Activated CD4-positive, alpha-beta T cell treated with anti-CD3 and anti-CD28 coated beads, Interleukin-2, amount 10 ng/mL, durations not matched to agents 7 days and 5 days (primary cell): Measurements from ENCODE around the gene UCMA. TPM values are rescaled to one million over a fixed set of nuclear protein-coding genes. Genes with fewer than 3 reads are reported as not detected.
A peak's percentile ranks its signal among the peaks of the same experiment; 100 is the strongest.
"Not testable (repeated sequence)": the region's sequence is repeated elsewhere in the genome, so short reads cannot be mapped to it uniquely, and the experiment has no call there.

Experiments used
- CTCF ChIA-PET: fragments of 350-600 bp; sonication (Branson Sonifier 250); formaldehyde crosslinking; loops from one replicate; lab custom pipeline; 2021; ENCODE audit warnings: antibody characterized with exemption; lab: Charles Lee
- POLR2A ChIA-PET: fragments of 350-600 bp; sonication (Branson Sonifier 250); formaldehyde crosslinking; loops from one replicate; lab custom pipeline; 2021; ENCODE audit warnings: antibody characterized with exemption; lab: Charles Lee
- DNase-seq: peaks from one replicate; pipeline ENCODE4 v3.0.0-alpha.2; 2020
- H3K27ac Mint-ChIP-seq: one replicate; pipeline ENCODE4 v1.8.0; 2021; ENCODE audit warnings: mild to moderate bottlenecking, moderate library complexity, mixed read lengths
- H3K27me3 Mint-ChIP-seq: one replicate; pipeline ENCODE4 v1.8.0; 2021; ENCODE audit warnings: mixed read lengths
- H3K36me3 Mint-ChIP-seq: one replicate; pipeline ENCODE4 v1.8.0; 2021; ENCODE audit warnings: low read depth, mixed read lengths
- H3K4me1 Mint-ChIP-seq: one replicate; pipeline ENCODE4 v1.8.0; 2021; ENCODE audit warnings: mixed read lengths
- H3K4me3 Mint-ChIP-seq: one replicate; pipeline ENCODE4 v1.8.0; 2021; ENCODE audit warnings: mild to moderate bottlenecking, moderate library complexity, mixed read lengths
- H3K9me3 Mint-ChIP-seq: one replicate; pipeline ENCODE4 v1.8.0; 2021; ENCODE audit warnings: mixed read lengths
- total RNA-seq, 2 experiments: library from RNA; stranded (reverse); gene quantifications; one replicate each; pipeline ENCODE4 v1.2.3, GENCODE V29; 2021

UCMA gene, protein sequence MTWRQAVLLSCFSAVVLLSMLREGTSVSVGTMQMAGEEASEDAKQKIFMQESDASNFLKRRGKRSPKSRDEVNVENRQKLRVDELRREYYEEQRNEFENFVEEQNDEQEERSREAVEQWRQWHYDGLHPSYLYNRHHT
- total RNA-seq, result not detected

DNA sequence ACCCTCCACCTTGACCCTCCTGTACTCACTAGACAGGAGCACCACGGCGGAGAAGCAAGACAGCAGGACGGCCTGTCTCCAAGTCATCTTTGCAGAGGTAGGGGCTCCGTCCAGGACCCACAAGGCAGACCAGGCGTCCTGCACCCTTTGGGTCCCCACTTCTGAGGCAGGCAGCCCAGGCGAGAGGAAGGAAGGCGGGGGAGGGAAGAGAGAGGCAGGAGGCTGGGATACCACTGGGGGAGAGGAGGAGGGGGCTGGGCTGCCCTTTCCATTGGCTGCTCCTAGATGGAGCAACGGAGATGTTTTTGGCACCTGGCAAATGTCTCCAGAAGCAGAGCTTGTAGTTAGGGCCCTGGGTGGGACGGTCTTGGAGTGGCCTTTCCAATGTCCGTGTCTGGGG is at the start of gene UCMA:
Gene UCMA, minus strand, starts transcription at position 203 of the 400 bp plus-strand sequence. Its CDS starts 116 bp downstream, at position 87.
- H3K36me3 Mint-ChIP-seq, result no peaks in the 10 kb centered on the region
- no peaks in the 10 kb centered on the region for H3K4me1 Mint-ChIP-seq
- H3K27me3 Mint-ChIP-seq, result no peaks in the 10 kb centered on the region
- H3K9me3 Mint-ChIP-seq, result no peaks in the 10 kb centered on the region
- DNase-seq, result no peak
- CTCF ChIA-PET, result interaction anchor here (1.1 kb wide), 1 partner anchor 13 kb away, joined by 3 read pairs; no protein-coding TSS in a partner anchor
- no peak within 1 kb of the TSS for H3K4me3 Mint-ChIP-seq
- POLR2A ChIA-PET, result no interaction called here
- no peak within 1 kb of the TSS for H3K27ac Mint-ChIP-seq

DNA sequence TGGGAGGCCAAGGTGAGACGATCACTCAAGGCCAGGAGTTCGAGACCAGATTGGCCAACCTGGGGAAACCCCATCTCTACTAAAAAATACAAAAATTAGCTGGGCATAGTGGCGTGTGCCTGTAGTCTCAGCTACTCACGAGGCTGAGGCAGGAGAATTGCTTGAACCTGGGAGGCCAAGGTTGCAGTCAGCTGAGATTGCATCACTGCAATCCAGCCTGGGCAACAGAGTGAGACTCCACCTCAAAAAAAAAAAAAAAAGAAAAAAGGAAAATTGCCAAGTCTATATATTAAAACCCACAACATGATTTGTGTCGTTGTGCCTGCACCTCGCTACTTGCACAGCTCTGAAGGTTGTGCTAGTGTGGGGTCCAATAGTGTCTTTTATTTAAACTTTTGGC is 48.2 kb upstream of the UCMA start:
- H3K4me1 Mint-ChIP-seq, H3K9me3 Mint-ChIP-seq, H3K4me3 Mint-ChIP-seq, H3K36me3 Mint-ChIP-seq, DNase-seq, H3K27ac Mint-ChIP-seq, H3K27me3 Mint-ChIP-seq, POLR2A ChIA-PET: not testable (repeated sequence)
- CTCF ChIA-PET, result interaction anchor here (0.6 to 1.0 kb wide), 3 partner anchors 44 to 657 kb away, joined by 3 to 6 read pairs (median 4); no protein-coding TSS in a partner anchor

DNA sequence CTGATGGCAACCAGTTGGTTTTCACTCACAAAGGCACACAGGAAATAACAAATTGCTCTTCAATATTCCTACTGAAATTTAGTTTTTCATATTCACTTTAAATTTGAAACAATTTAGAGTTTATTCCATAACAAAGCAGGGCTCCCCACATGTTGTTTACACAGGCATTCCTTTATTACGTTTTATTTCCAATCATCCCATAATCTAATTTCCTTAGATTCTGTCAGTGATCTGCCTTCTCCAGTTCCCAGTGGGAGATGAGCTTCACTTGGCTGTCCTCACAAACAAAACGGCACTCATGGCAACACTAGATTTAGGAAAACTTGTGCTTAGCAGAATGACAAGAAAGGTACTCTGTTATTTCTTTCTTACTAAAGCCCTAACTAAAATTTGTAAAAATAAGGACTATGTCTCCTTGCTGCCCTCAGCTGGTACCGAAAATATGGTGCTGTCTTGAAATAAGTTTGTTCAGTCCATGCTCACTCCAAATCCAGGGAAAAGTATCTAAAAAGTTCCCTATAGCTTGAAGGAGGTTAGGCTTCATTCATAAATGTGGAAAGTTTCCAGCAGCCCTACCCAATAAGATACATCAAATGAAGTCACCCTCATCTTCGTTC is 42.7 kb upstream of the UCMA start:
- Mint-ChIP-seq H3K4me3 (no peak overlapping the region), H3K4me1 (peaks cover 1% of the 10 kb centered on the region), H3K27ac (no peak overlapping the region), H3K9me3 (no peaks in the 10 kb centered on the region), H3K36me3 (no peaks in the 10 kb centered on the region), H3K27me3 (no peaks in the 10 kb centered on the region)
- ChIA-PET POLR2A (no interaction called here), CTCF (interaction anchor here (0.7 kb wide), 1 partner anchor 25 kb away, joined by 3 read pairs; no protein-coding TSS in a partner anchor)
- DNase-seq, result no peak

DNA sequence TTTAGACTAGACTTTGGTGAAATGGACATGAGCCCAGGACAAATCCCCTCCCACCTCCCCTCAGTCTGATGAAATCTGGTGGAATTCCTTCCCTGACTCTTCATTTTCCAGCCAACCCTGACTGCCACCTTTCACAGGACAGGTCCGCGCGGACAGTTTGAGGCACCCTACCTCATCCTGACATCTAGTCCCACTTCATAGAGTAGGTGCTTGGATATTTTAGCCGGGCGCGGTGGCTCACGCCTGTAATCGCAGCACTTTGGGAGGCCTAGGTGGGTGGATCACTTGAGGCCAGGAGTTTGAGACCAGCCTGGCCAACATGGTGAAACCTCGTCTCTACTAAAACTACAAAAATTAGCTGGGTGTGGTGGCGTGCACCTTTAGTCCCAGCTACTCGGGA is 42.0 kb upstream of the UCMA start:
- H3K27me3 Mint-ChIP-seq, CTCF ChIA-PET, H3K27ac Mint-ChIP-seq, H3K36me3 Mint-ChIP-seq, POLR2A ChIA-PET, H3K4me3 Mint-ChIP-seq, H3K9me3 Mint-ChIP-seq, DNase-seq, H3K4me1 Mint-ChIP-seq: not testable (repeated sequence)

DNA sequence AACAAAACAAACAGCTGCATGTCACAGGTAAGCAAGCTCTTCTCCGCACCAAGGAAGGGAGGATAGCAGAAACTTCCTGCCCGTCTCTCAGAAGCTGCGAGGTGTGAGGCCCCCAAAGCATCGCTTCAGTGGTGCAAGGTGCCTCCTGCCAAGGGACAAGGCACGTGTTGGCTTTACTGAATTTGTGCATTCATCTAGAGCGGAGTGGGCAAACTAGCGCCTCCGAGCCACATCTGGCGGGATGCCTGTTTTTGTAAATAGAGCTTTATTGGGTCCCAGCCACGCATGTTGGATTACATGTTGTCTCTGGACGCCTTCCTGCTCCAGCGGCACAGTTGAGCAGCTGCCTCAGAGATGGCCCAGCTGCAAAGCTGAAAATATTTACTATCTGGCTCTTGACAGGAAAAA is 38.0 kb upstream of the UCMA start:
- POLR2A ChIA-PET, result no interaction called here
- DNase-seq, result no peak
- H3K27ac Mint-ChIP-seq, result no peak overlapping the region
- H3K27me3 Mint-ChIP-seq, result no peaks in the 10 kb centered on the region
- H3K9me3 Mint-ChIP-seq, result no peaks in the 10 kb centered on the region
- H3K36me3 Mint-ChIP-seq, result no peaks in the 10 kb centered on the region
- H3K4me3 Mint-ChIP-seq, result no peak overlapping the region
- CTCF ChIA-PET, result interaction anchor here (0.6 kb wide), 1 partner anchor 30 kb away, joined by 6 read pairs; no protein-coding TSS in a partner anchor
- H3K4me1 Mint-ChIP-seq, result peaks cover 7% of the 10 kb centered on the region

DNA sequence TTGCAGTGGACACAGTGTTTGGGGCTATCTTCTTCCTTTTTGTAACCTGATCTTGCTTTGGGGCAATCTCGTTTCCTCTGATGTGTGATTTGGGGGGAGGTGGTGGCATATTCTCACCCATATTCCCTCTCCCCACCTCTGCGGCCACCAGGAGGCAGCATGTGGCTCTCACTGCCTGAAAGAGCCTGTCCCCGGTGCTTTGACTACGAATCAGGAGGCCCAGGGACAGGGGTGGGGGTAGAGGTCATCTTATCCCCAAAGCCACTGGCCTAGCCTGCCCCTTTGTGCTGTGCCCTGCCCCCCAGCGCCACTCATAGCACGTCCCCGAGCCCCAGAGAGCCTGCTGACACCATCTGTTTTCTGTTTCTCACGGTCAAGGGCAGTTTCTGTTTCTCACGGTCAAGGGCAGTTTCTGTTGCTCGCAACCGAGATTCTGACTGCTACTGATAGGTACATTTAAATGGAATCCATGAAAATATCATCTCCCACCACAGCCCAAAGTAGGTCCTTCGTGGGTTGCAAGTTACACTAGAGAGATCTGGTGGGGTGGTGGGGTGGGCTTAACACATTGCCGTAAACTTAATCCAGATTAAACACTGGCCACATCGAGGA is 37.5 kb upstream of the UCMA start:
- POLR2A ChIA-PET, result no interaction called here
- Mint-ChIP-seq H3K27ac (no peak overlapping the region), H3K4me1 (peaks cover 7% of the 10 kb centered on the region), H3K4me3 (no peak overlapping the region), H3K36me3 (no peaks in the 10 kb centered on the region), H3K9me3 (no peaks in the 10 kb centered on the region), H3K27me3 (no peaks in the 10 kb centered on the region)
- peak; percentile 54 for DNase-seq
- CTCF ChIA-PET, result interaction anchor here (0.6 to 0.7 kb wide), 2 partner anchors 31 kb away, joined by 3 to 6 read pairs; no protein-coding TSS in a partner anchor

DNA sequence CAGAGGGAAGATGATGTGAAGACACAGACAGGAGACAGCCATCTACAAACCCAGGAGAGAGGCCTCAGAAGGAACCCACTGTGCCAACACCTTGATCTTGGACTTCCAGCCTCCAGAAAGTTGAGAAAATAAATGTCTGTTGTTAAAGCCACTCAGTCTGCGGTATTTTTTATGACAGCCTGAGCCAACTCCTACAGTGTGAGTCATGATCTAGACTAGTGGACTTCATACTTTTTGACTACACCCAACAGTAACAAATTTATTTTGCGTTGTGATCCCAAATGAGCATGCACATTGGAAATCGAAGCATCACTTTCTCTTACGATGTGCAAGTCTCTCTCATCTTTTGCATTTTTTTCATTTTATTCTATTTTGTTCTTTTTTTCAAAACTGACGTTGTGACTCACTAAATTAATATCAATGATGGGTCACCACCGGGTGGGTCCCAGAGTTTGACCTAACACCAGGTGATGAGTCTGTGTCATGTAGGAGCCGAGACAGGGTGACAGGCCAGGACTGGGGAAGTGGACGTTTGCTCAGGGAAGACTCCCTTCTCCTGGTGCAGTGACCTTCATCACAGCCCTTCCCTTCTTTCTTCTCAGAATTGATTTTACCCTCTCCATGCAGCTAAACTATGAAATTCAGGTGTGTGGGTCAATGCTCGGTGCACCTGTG is 36.8 kb upstream of the UCMA start:
- H3K27ac Mint-ChIP-seq, result no peak overlapping the region
- no peaks in the 10 kb centered on the region for H3K36me3 Mint-ChIP-seq
- no peaks in the 10 kb centered on the region for H3K9me3 Mint-ChIP-seq
- DNase-seq, result no peak
- H3K4me1 Mint-ChIP-seq, result peaks cover 7% of the 10 kb centered on the region
- POLR2A ChIA-PET, result no interaction called here
- H3K4me3 Mint-ChIP-seq, result no peak overlapping the region
- CTCF ChIA-PET, result interaction anchor here (0.7 kb wide), 1 partner anchor 31 kb away, joined by 3 read pairs; no protein-coding TSS in a partner anchor
- H3K27me3 Mint-ChIP-seq, result no peaks in the 10 kb centered on the region

DNA sequence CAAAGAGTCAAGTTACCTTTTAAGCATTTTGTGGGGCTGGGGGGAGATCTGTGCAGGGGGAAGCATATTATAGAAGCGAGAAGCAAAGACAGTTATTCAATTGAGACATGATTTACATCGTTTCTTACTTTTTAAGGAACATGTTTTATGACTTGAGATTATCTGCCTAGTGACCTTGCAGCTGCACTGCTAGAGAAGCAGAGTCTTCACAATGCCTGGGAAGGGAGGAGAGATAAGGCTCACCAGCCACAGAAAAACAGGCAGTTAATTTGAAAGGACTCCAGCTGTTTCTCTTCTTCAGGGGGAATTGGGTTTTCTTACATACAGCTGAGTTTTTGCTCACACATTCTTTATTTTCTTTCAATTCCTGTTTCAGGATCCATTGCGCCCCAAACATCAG is 34.7 kb upstream of the UCMA start:
- H3K27ac Mint-ChIP-seq, result no peak overlapping the region
- DNase-seq, result no peak
- no peaks in the 10 kb centered on the region for H3K9me3 Mint-ChIP-seq
- POLR2A ChIA-PET, result no interaction called here
- H3K4me1 Mint-ChIP-seq, result peaks cover 7% of the 10 kb centered on the region
- H3K36me3 Mint-ChIP-seq, result no peaks in the 10 kb centered on the region
- no peak overlapping the region for H3K4me3 Mint-ChIP-seq
- CTCF ChIA-PET, result no interaction called here
- H3K27me3 Mint-ChIP-seq, result no peaks in the 10 kb centered on the region

DNA sequence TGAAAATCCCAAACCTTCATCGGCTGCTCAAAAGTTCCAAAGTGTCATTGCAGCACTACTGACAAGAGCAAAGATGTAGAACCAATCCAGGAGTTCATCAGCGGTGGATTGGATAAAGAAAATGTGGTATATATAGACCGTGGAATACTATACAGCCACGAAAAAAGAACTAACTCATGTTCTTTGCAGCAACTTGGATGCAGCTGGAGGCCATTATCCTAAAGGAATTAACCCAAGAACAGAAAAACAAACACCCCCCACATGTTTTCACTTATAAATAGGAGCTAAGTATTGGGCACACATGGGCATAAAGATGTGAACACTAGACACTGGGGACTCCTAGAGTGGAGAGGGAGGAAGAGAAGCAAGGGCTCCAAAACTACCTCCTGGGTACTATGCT is 34.1 kb upstream of the UCMA start:
- H3K27me3 Mint-ChIP-seq, result no peaks in the 10 kb centered on the region

DNA sequence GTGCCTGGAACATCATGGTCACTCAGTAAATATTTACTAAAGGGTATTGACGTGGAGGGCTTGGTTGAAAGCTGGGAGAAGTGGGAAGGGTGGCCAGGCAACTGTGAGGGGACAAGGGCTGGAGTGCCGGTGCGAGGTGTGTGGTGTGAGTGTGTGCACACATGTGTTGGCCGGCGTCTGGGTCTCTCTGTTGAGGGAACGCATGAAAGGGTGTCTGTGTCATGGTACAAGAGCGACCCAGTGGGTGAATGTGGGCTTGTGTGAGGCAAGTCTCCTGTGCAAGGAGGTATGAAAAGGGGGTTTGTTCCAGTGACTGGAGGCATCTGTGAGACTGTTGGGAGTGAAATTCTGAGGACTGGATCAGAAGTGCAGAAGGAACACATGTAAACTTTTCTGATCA is 29.4 kb upstream of the UCMA start:
- no peak for DNase-seq
- Mint-ChIP-seq H3K4me1 (no peaks in the 10 kb centered on the region), H3K27ac (no peak overlapping the region), H3K9me3 (peaks cover 5% of the 10 kb centered on the region), H3K4me3 (no peak overlapping the region), H3K27me3 (peaks cover 3% of the 10 kb centered on the region), H3K36me3 (no peaks in the 10 kb centered on the region)
- CTCF ChIA-PET, result interaction anchor here (0.6 kb wide), 1 partner anchor 142 kb away, joined by 5 read pairs; no protein-coding TSS in a partner anchor
- POLR2A ChIA-PET, result no interaction called here

More for the DNA sequence above, 34.1 kb upstream of the UCMA start:
- no peaks in the 10 kb centered on the region for H3K9me3 Mint-ChIP-seq
- DNase-seq, result no peak
- ChIA-PET CTCF (interaction anchor here (1.0 kb wide), 1 partner anchor 18 kb away, joined by 3 read pairs; no protein-coding TSS in a partner anchor), POLR2A (no interaction called here)
- peaks cover 7% of the 10 kb centered on the region for H3K4me1 Mint-ChIP-seq
- H3K27ac Mint-ChIP-seq, result no peak overlapping the region
- no peaks in the 10 kb centered on the region for H3K36me3 Mint-ChIP-seq
- H3K4me3 Mint-ChIP-seq, result no peak overlapping the region

DNA sequence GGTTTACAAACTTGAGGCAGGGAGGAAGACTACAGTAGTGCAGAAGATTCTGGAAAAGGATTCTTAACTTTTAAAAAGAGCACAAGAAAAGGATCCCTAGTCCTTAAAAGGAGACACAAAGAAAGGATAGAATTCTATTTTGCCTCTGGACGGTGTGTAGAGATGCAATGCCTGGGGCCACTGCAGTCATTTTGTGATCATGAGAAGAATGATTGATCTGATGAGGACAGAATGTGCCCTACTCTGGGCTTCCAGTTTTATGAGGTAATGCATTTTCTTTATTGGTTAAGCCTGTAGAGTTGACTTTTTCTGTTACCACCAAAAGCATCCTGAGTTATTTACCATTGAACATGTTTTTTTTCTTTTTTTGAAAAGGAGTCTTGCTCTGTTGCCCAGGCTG is 28.3 kb upstream of the UCMA start:
- Mint-ChIP-seq H3K9me3 (peaks cover 5% of the 10 kb centered on the region), H3K36me3 (no peaks in the 10 kb centered on the region), H3K4me3 (no peak overlapping the region), H3K27ac (no peak overlapping the region), H3K4me1 (peaks cover 2% of the 10 kb centered on the region), H3K27me3 (peaks cover 3% of the 10 kb centered on the region)
- CTCF ChIA-PET, result interaction anchor here (0.6 kb wide), 1 partner anchor 54 kb away, joined by 3 read pairs; no protein-coding TSS in a partner anchor
- POLR2A ChIA-PET, result no interaction called here
- DNase-seq, result no peak

DNA sequence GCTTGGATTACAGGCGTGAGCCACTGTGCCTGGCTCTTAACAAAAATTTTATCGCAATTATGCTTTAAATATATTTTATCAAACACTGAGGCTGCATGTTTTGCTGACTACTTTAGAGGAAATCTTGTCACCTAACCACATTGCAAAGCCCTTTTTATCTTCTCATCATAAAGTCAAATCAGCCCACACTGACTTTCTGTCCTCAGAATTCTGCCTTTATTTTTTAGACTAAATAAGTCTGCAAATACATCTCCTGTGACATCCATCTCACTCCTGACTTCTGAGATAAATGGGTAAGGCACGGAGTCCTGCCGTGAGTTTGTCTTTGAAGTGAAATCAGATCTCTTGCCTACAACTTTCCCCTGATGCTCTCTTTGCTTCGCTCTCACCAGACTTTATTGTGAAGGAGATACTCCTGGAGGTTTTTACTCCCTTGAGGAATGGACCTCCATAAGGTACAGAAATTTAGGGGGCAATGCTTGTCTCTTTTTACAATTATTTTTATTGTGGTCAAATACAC is 23.5 kb upstream of the UCMA start:
- no peak overlapping the region for H3K4me3 Mint-ChIP-seq
- H3K27ac Mint-ChIP-seq, result no peak overlapping the region
- DNase-seq, result no peak
- ChIA-PET POLR2A (no interaction called here), CTCF (no interaction called here)
- H3K36me3 Mint-ChIP-seq, result no peaks in the 10 kb centered on the region
- peaks cover 5% of the 10 kb centered on the region for H3K9me3 Mint-ChIP-seq
- H3K27me3 Mint-ChIP-seq, result peaks cover 24% of the 10 kb centered on the region
- H3K4me1 Mint-ChIP-seq, result peaks cover 2% of the 10 kb centered on the region
